Left lung (tissue), 10 donors: ENCODE results near the gene PRSS22. TPM values are rescaled to one million over a fixed set of nuclear protein-coding genes. Genes with fewer than 3 reads are reported as not detected.

ENCODE experiments used
- ATAC-seq: fragments of 200-7000 bp; cut with Tn5 transposase; one replicate; pipeline ENCODE4 v1.9.1; 2020; ENCODE audit warnings: moderate library complexity
- DNase-seq, 4 donors: peaks; one replicate each; pipeline ENCODE4 v3.0.0-alpha.2; 2013 to 2020
- H3K27ac ChIP-seq, 2 donors: fragments of 200-600 bp; sonication (generic) in 1 of 2; one replicate each; pipeline versions ENCODE4 v1.5.0 to v1.8.0; 2020 to 2021
- H3K27me3 ChIP-seq, 2 donors: fragments of 200-600 bp; sonication (generic) in 1 of 2; one replicate each; pipeline versions ENCODE4 v1.5.0 to v1.8.0; 2020 to 2021
- H3K36me3 ChIP-seq, 2 donors: fragments of 200-600 bp; sonication (generic) in 1 of 2; one replicate each; pipeline versions ENCODE4 v1.5.0 to v1.8.0; 2020 to 2021
- H3K4me1 ChIP-seq, 2 donors: fragments of 200-600 bp; one replicate each; pipeline ENCODE4 v1.8.0; 2021
- H3K4me3 ChIP-seq, 2 donors: fragments of 200-600 bp; sonication (generic) in 1 of 2; one replicate each; pipeline versions ENCODE4 v1.5.0 to v1.8.0; 2020 to 2021; ENCODE audit warnings: mild to moderate bottlenecking in 1 of 2
- H3K9me3 ChIP-seq, 2 donors: fragments of 200-600 bp; sonication (generic) in 1 of 2; one replicate each; pipeline versions ENCODE4 v1.5.0 to v1.8.0; 2020 to 2021
- CTCF ChIP-seq, 2 donors: fragments of 200-600 bp; sonication (generic) in 1 of 2; IDR thresholded peaks; one replicate each; pipeline versions ENCODE4 v1.5.0 to v1.8.0; 2021; ENCODE audit warnings: antibody characterized with exemption in 2 of 2
- intact Hi-C, 2 donors: fragments of 100-400 bp; cut with DNase I; formaldehyde crosslinking; loops; one replicate each; pipeline versions ENCODE4 v1.11.2 to v1.14.2; 2022
- polyA plus RNA-seq, 6 donors: library from polyadenylated mRNA; unstranded; fragments of 120-200 nt; gene quantifications; one replicate each; pipeline ENCODE4 v1.2.1, GENCODE V29; 2013; ENCODE audit not compliant: insufficient read length in 6 of 6
- total RNA-seq, 2 donors: library from RNA; stranded (reverse); fragmentation: NEBNext Ultra II Directional; extraction: Animal tissue kit (Norgen Biotek cat#: 25700); gene quantifications; one replicate each; pipeline ENCODE4 v1.2.1, GENCODE V29; 2021
- donor health status: DM: no; HTN: yes; CAD: no.
- donor health status: DM: no; HTN: no; CAD: no.

PRSS22 gene
- total and polyA plus RNA-seq, 8 donors, result 11.9 to 17.3 (median 15.9) TPM

GRCh38 chr16:2826591-2827373 is 31.2 kb downstream of the PRSS22 start:
- Histone ChIP-seq H3K36me3 (no peaks in the 10 kb centered on the region), H3K9me3 (no peaks in the 10 kb centered on the region), H3K4me3 (no peak overlapping the region), H3K27me3 (peaks cover 0 to 13% of the 10 kb centered on the region in 2 donors), H3K4me1 (peaks cover 0 to 12% of the 10 kb centered on the region in 2 donors), H3K27ac (no peak overlapping the region)
- DNase-seq (no peak), ATAC-seq (no peak)
- TF ChIP-seq CTCF (IDR thresholded peaks at IDR 0.05), result no peak
- intact Hi-C loops, result no loop called here

- intact Hi-C loops, result no loop called here
These were observed 32.1 kb downstream of the PRSS22 start for GRCh38 chr16:2825906-2826305.

GRCh38 chr16:2825049-2825742 is 32.8 kb downstream of the PRSS22 start:
- Histone ChIP-seq H3K4me1 (peaks cover 0 to 7% of the 10 kb centered on the region in 2 donors), H3K36me3 (no peaks in the 10 kb centered on the region), H3K9me3 (no peaks in the 10 kb centered on the region), H3K27ac (no peak overlapping the region), H3K4me3 (no peak overlapping the region), H3K27me3 (peaks cover 0 to 18% of the 10 kb centered on the region in 2 donors)
- ATAC-seq, result no peak
- intact Hi-C loops, result no loop called here
- no peak for DNase-seq
- no peak for TF ChIP-seq CTCF (IDR thresholded peaks at IDR 0.05)

More at GRCh38 chr16:2825906-2826305, 32.1 kb downstream of the PRSS22 start:
- ATAC-seq (no peak), DNase-seq (peak in 1 of 4 donors; percentile 62)
- H3K27ac ChIP-seq, result no peak overlapping the region
- no peaks in the 10 kb centered on the region for H3K36me3 ChIP-seq
- no peak overlapping the region for H3K4me3 ChIP-seq
- peaks cover 0 to 13% of the 10 kb centered on the region in 2 donors for H3K27me3 ChIP-seq
- no peak for TF ChIP-seq CTCF (IDR thresholded peaks at IDR 0.05)
- peaks cover 0 to 12% of the 10 kb centered on the region in 2 donors for H3K4me1 ChIP-seq
- no peaks in the 10 kb centered on the region for H3K9me3 ChIP-seq

- H3K36me3 ChIP-seq, result no peaks in the 10 kb centered on the region
- intact Hi-C loops, result no loop called here
These were observed 33.3 kb downstream of the PRSS22 start for GRCh38 chr16:2824626-2825025.

More at GRCh38 chr16:2824626-2825025, 33.3 kb downstream of the PRSS22 start:
- Histone ChIP-seq H3K27ac (no peak overlapping the region), H3K4me3 (no peak overlapping the region), H3K9me3 (no peaks in the 10 kb centered on the region), H3K4me1 (peaks cover 0 to 1% of the 10 kb centered on the region in 2 donors), H3K27me3 (peaks cover 0 to 18% of the 10 kb centered on the region in 2 donors)
- ATAC-seq (no peak), DNase-seq (no peak)
- TF ChIP-seq CTCF (IDR thresholded peaks at IDR 0.05), result no peak
